Suprapubic skin (tissue), 4 donors: Measurements from ENCODE around the gene ITPR2. TPM values are rescaled to one million over a fixed set of nuclear protein-coding genes. Genes with fewer than 3 reads are reported as not detected.

Source experiments
- DNase-seq, 2 donors: peaks; one replicate each; pipeline ENCODE4 v3.0.0-alpha.2; 2019; ENCODE audit warnings: low spot score in 2 of 2
- H3K27ac ChIP-seq: fragments of 200-600 bp; sonication (generic); one replicate; pipeline ENCODE4 v1.5.1; 2019
- H3K27me3 ChIP-seq: fragments of 200-600 bp; sonication (generic); one replicate; pipeline ENCODE4 v1.5.1; 2019
- H3K36me3 ChIP-seq: fragments of 200-600 bp; sonication (generic); one replicate; pipeline ENCODE4 v1.5.1; 2019
- H3K4me1 ChIP-seq: fragments of 200-600 bp; sonication (generic); one replicate; pipeline ENCODE4 v1.5.1; 2019
- H3K4me3 ChIP-seq: fragments of 200-600 bp; sonication (generic); one replicate; pipeline ENCODE4 v1.5.1; 2019; ENCODE audit warnings: mild to moderate bottlenecking
- H3K9me3 ChIP-seq: fragments of 200-600 bp; sonication (generic); one replicate; pipeline ENCODE4 v1.5.1; 2019
- CTCF ChIP-seq, 2 donors: fragments of 200-600 bp in 1 of 2; fragments of 450-650 bp in 1 of 2; sonication (generic) in 1 of 2; IDR thresholded peaks; one replicate each; pipeline ENCODE4 v1.5.1; 2016 to 2019; ENCODE audit warnings: antibody characterized with exemption in 2 of 2, mild to moderate bottlenecking in 1 of 2, moderate library complexity in 1 of 2
- EP300 ChIP-seq: sonication (generic); formaldehyde crosslinking; IDR thresholded peaks from one replicate; pipeline ENCODE4 v1.6.1; 2017; ENCODE audit warnings: antibody characterized with exemption
- POLR2A ChIP-seq, 2 donors: fragments of 450-650 bp; IDR thresholded peaks; one replicate each; pipeline ENCODE4 v1.6.1; 2017; ENCODE audit warnings: antibody characterized with exemption in 2 of 2, mild to moderate bottlenecking in 2 of 2, moderate library complexity in 2 of 2
- POLR2AphosphoS5 ChIP-seq, 3 donors: sonication (generic); formaldehyde crosslinking; IDR thresholded peaks; one replicate each; pipeline ENCODE4 v1.6.1; 2017; ENCODE audit warnings: antibody characterized with exemption in 3 of 3
- WGBS: methylation state at CpG from one replicate; pipeline ENCODE4 v1.1.5; 2018; 5-methylcytosine and 5-hydroxymethylcytosine counted together
- total RNA-seq, 4 donors: library from RNA; depleted of rRNA; stranded (reverse); fragments of >200 nt; gene quantifications; one replicate each; pipeline ENCODE4 v1.1.0, GENCODE V29; 2016

The ITPR2 gene
- total RNA-seq, 4 donors from 2014 or later, result 59.6 to 159 (median 72.1) TPM

GRCh38 chr12:26629864-26630263 lies 203.1 kb downstream of the ITPR2 start:
- Histone ChIP-seq H3K36me3 (peaks cover 27% of the 10 kb centered on the region), H3K4me1 (no peaks in the 10 kb centered on the region), H3K27me3 (no peaks in the 10 kb centered on the region), H3K4me3 (no peak overlapping the region), H3K27ac (no peak overlapping the region), H3K9me3 (no peaks in the 10 kb centered on the region)
- TF ChIP-seq CTCF (IDR thresholded peaks at IDR 0.05), result peak in 1 of 2 donors; percentile 6
- no peak for TF ChIP-seq POLR2AphosphoS5 (IDR thresholded peaks at IDR 0.05)
- WGBS, result 70% methylated on average over 1 of the region's 1 CpG
- DNase-seq, result no peak

- H3K4me3 ChIP-seq, result no peak overlapping the region
- H3K4me1 ChIP-seq, result no peaks in the 10 kb centered on the region
- H3K36me3 ChIP-seq, result peaks cover 27% of the 10 kb centered on the region
- no peaks in the 10 kb centered on the region for H3K27me3 ChIP-seq
- TF ChIP-seq POLR2A (IDR thresholded peaks at IDR 0.05), result no peak
- TF ChIP-seq EP300, result no peak
- no peak for TF ChIP-seq CTCF (IDR thresholded peaks at IDR 0.05)
- no peak for TF ChIP-seq POLR2AphosphoS5 (IDR thresholded peaks at IDR 0.05)
- no peaks in the 10 kb centered on the region for H3K9me3 ChIP-seq
- no peak for DNase-seq
- no peak overlapping the region for H3K27ac ChIP-seq
- 77% methylated on average over 2 of the region's 2 CpGs for WGBS
Observed at GRCh38 chr12:26628234-26628633, 204.8 kb downstream of the ITPR2 start.

DNA sequence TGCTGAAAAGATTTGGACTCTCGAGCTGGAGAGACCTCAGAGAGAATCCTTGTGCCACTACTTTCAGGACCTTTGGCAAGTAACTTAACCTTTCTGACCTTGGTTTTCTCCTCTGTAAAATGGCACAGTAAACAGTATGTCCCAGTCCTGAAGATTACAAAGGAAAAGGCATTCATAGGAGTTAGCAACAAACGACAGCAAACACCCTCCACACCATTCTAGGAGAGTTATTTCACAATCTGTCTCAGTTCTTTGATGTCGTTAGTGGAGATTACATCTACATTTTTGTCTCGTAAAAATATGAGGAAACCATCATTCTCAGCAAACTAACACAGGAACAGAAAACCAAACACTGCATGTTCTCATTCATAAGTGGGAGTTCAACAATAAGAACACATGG lies 205.7 kb downstream of the ITPR2 start:
- TF ChIP-seq POLR2A (IDR thresholded peaks at IDR 0.05) (no peak), EP300 (no peak), POLR2AphosphoS5 (IDR thresholded peaks at IDR 0.05) (no peak), CTCF (IDR thresholded peaks at IDR 0.05) (no peak)
- no peak overlapping the region for H3K4me3 ChIP-seq
- 64% methylated on average over 4 of the region's 4 CpGs for WGBS
- no peak for DNase-seq
- H3K27ac ChIP-seq, result no peak overlapping the region
- H3K9me3 ChIP-seq, result no peaks in the 10 kb centered on the region
- H3K36me3 ChIP-seq, result peaks cover 31% of the 10 kb centered on the region
- no peaks in the 10 kb centered on the region for H3K4me1 ChIP-seq
- no peaks in the 10 kb centered on the region for H3K27me3 ChIP-seq

- 92% methylated on average over 4 of the region's 4 CpGs for WGBS
- no peaks in the 10 kb centered on the region for H3K4me1 ChIP-seq
- H3K27ac ChIP-seq, result no peak overlapping the region
- H3K27me3 ChIP-seq, result no peaks in the 10 kb centered on the region
- H3K4me3 ChIP-seq, result no peak overlapping the region
- H3K9me3 ChIP-seq, result no peaks in the 10 kb centered on the region
- no peak for DNase-seq
- no peak for TF ChIP-seq POLR2A (IDR thresholded peaks at IDR 0.05)
- no peak for TF ChIP-seq EP300
- no peak for TF ChIP-seq CTCF (IDR thresholded peaks at IDR 0.05)
- TF ChIP-seq POLR2AphosphoS5 (IDR thresholded peaks at IDR 0.05), result no peak
- peaks cover 51% of the 10 kb centered on the region for H3K36me3 ChIP-seq
Observed at GRCh38 chr12:26623136-26623535, 209.9 kb downstream of the ITPR2 start.

DNA sequence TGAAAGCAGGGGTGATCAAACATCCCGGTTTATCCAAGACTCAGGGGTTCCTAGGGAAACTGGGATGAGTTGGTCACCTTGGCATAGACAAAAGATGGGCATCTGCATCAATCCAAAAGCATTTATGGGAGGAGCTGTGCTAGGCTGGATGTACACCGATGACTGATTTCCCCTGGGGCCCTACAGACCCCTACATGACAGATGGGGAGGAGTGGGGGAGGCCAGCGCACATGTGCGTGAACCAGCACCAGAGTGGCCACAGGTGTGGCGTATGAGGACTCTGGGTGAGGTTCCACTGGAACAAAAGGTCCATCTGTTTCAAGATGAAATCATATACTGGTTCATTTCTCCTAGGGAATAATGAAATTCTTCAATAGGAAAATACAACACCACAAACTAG lies 210.4 kb downstream of the ITPR2 start:
- Histone ChIP-seq H3K36me3 (peaks cover 49% of the 10 kb centered on the region), H3K27ac (no peak overlapping the region), H3K4me1 (no peaks in the 10 kb centered on the region), H3K4me3 (no peak overlapping the region), H3K9me3 (no peaks in the 10 kb centered on the region), H3K27me3 (no peaks in the 10 kb centered on the region)
- WGBS, result 90% methylated on average over 5 of the region's 5 CpGs
- DNase-seq, result no peak
- TF ChIP-seq POLR2A (IDR thresholded peaks at IDR 0.05), result no peak
- no peak for TF ChIP-seq POLR2AphosphoS5 (IDR thresholded peaks at IDR 0.05)
- TF ChIP-seq EP300, result no peak
- TF ChIP-seq CTCF (IDR thresholded peaks at IDR 0.05), result no peak
